Urothelium cell line (cell line): ENCODE data around the gene FIGN.

Experiments used
- DNase-seq: peaks from one replicate; pipeline ENCODE4 v3.0.0; 2011; ENCODE audit warnings: low spot score, mixed read lengths
- FAIRE-seq: peaks from 2 replicates; lab custom pipeline; 2011; peaks lifted over from hg19 to GRCh38; lab: Jason Lieb, UNC

FIGN gene

DNA sequence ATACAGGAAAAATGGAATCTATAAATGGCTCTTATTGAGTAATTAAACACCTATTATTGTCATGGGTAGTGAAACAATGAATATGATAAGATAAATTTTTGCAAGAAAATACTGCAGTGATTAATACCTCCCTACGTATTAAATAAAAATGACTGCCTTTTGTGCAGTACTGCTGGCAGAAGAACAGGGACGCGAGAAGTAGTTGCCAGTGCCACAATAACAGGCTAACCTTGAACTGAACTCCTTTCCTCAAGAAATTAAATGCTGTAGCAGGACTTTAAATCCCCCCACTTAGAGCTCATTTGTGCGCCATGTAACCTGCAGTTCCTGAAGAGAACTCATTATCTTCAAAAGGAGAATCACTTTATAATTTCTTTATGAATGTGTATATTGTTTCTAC is 24.6 kb downstream of the FIGN start:
- DNase-seq: no peak
- FAIRE-seq: no peak

DNA sequence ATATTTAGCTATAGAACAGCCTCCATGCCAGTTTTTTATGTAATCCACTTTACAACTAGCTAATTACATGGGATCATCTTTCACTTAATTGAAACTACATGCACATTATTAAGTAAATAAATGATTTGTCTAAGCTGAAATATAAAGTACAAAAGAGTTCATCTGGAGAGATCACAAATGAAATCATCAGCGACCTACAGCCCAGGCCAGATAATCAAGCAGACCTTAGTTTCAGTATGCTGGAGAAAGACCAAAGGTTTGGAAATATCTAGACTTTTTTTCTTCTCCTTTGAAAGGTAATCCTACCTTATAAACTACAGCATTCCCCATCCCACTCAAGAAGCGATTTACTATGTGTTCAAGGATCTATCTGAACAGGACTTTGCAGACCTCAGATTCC is 26.5 kb downstream of the FIGN start:
- FAIRE-seq: no peak
- no peak for DNase-seq

DNA sequence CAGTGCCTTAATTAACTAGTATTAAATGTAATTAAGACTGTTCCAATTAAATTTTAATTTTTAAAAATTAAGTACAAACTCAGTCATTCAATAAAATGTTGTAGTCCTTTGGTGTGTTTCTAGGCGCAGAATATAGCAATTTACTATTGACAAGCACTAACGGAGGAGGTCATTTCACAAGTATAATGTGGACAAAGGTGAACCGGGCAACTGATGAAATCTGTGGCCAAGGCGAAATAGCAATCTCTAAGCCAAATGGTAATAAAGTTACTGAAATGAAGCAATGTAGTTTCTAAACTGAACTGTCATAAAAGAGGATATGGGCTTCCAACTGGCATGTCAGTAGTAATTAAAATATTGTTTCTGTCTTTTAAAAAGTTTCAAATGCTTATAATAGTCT is 27.5 kb downstream of the FIGN start:
- no peak for FAIRE-seq
- DNase-seq: no peak

DNA sequence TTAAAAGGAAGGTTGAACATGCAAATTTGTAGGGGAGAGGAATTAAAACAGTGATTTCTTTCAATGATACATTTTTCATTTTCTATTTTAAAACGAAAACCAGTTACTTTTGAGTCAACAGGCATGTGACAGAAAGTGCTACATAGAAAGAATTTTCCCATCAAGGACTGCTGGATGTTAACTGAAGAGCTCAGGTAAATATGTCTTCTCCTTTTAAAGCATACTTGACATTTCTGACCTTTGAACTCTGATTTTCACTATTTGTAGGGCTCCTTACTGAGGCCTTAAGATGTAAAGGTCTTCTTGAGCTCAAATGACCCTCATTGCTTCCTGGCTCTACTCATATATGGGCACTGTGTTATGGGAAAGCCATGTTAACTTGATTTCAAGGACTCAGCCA is 32.4 kb downstream of the FIGN start:
- FAIRE-seq: no peak
- DNase-seq: no peak

DNA sequence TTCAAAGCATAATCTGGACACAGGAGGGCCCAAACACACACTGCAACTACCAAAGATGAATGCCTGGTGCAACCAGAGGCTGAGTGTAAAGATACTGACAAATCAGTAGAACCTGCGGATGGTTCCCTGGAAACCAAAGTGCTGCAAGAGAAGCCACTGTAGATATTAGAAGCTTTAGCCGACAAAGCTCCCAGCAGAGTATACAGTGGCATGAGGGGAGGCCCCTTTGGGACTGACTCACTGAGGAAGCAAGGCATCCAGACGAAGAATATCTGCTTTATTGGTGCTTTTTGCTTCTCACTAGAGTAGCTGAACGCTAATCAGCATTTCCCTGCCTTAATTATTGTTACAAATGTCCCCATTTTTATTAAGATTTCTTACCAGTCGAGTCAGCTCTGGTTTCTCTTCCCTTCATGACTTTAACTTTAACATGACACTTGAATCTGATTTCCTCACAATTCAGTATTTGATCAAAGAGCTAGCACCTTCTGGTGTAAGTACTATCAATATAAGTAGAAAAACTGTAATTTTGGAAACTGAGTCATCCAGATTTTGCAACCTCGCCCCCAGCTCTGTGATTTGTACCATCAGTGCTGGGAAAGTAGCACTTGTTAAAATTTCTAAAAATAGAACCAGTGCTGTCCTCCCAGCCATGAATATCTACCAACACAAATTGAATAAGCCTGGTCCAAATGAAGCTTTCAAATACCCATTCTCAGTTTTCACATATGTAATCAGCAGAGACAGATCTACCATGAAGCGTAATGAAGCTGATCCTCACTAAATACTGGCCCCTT is 34.2 kb downstream of the FIGN start:
- FAIRE-seq (no peak), DNase-seq (no peak)

DNA sequence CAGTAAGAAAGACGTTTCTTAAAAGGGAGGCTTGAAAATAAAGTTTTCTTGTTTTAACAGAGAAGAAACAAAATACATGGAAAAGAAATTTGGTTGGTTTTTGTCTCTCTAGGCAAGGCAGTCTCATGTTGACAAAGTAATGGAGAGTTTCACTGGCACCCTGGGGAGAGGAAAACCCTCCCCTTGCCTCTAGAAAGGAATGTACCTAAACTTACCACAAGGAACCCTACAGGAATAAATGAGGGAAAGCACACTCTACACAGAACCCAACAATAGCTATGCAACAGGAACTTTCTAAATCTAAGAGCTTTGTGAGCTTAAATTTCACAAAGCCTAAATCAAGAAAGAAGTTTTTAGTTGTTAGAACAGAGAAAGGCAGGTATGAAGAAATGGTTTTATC is 37.0 kb downstream of the FIGN start:
- FAIRE-seq (no peak), DNase-seq (no peak)

DNA sequence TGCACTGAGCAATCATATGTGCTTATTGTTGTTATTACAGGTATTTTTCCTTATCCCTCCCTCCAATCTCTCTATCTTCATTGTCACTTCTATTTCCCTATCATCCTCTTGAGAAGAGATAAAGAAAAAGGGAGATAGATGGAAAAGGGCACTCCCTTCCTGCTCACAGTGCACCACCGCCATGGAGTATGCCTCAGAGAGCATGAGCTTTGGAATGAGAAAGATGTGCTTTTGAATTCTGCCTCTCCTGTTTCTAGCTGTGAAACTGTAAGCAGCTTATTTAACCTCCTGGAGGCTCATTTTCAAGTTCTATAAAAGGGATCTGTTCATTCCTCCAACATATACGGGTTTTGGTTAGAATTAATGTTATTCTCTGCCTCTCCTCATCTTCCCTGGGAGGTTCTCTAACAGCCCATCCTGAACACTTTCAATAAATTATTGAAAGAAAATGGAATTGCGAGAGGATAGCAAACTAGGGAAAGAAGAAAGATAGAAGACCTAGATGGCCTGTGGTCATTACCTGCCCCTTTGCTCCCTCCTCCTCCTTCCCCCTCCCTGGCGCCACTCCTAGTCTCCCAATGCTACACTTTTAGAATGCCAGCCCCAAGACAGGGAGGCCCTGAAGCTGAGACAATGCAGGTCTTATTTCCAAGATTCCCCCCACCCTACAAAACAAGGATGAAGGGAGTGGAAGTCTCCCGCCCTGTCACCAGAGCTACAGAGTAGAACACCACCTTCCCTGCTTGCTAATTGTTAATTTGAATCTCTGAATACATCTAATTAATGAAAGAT is 37.8 kb downstream of the FIGN start:
- FAIRE-seq: no peak
- no peak for DNase-seq

DNA sequence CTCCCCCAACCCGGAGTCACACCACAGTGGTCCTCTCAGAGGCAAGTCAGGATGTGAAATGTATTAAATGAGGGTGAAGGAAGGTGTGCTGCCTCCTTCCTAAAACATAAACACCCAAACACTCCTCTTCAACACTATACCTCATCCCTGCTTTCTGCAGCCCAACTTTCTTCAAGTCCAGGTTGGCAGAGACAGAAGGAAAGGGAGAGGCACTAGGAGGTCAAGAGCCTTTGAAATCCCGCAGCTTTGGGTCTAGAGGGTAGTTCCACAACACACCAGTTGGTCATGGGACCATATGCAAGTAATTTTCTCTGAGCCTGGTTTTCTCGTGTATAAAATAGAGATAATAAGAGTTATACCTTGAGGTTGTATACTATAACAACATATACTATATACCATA is 38.4 kb downstream of the FIGN start:
- FAIRE-seq (no peak), DNase-seq (no peak)

DNA sequence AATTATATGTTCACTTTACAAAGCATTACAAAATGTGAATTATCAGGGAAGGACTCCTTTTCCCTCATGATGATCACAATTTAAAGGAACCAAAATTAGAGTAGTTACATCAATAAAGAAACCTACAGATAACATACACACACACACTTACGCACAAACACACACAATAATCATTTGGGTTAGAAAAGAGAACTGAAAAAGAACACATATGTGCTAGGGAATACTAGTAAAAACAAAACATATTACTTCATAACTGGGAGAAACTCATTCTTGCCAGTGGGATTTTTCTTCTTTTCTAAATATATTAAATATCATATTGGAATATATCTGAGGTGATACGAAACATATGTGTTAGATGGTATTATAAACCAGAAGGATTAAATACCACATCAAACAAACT is 42.3 kb downstream of the FIGN start:
- no peak for FAIRE-seq
- no peak for DNase-seq

DNA sequence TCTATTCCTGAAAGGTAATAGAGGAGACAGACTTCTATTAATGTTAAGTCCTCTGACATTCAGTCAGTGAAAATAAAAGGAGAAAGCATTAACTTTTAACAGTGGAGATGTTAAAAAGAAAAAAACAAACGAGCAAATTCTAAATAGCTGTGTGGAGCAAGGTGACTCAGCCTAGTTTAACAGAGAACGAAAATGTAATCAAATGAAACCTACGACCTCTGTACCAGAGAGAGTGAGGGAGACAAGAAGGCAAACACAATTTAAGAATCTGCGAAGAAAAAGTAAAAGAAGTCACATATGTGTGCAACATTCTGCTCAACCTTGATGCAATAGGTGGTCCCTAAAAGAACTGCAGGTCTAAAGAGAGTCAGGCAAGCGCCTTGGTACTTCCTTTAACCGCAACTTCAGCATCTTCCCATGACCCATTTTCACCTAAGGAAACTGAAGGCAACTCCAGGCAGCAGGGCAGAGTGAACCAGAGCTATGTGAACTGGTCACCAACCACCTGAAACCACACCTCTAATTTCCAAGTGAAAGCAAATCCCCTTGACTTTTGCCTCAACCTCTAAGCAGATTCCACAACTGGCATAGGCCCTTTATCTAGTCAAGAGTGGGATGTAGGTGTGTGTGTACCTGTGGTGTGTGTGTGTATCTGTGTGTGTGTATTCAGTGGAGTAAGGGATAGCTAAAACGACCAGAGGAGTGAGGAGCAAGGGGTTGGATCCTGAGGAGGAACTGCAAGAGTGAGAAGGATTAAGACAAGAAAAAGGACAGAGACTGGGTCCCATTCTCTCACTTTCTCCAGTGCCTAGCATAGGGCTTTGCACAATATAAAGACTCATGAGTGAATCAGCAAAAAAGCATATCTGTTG is 43.0 kb downstream of the FIGN start:
- no peak for FAIRE-seq
- no peak for DNase-seq

DNA sequence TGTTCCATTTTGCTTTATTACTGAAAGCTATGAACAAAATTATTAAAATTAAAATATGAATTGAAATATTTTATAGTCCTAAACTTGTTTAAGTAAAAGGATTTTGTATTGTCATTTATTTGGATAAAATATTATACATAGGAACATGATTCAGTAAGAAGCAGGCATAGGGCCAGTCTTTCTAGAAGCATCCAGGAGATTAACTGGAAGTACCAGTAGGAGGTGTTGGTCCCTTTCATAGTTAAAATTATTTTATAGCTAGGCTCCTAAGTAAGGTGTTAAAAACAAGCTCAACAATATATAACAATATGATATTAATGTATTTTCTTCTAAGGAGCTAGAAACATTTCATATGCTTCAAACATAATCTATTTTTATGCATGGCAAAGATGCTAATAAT is 43.7 kb downstream of the FIGN start:
- no peak for FAIRE-seq

DNA sequence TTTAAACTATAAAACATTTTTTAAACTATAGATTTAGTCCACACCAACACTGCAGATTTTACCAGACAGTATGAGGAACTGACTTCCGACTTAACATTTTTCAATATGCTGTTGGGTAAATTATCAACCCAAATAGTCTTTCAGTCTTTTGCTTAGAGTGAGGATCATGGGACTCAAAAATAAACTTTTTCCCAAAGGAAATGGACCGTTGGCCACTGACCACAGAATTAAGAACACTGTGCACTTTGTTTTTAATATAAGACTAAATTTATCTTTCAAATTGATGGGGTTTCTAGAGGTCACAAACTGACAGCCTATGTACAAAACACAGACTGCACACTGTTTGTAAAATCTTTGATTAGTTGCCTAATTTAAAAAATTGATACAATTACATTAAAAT is 44.9 kb downstream of the FIGN start:
- DNase-seq (no peak), FAIRE-seq (no peak)

More for the DNA sequence above, 43.7 kb downstream of the FIGN start:
- no peak for DNase-seq

DNA sequence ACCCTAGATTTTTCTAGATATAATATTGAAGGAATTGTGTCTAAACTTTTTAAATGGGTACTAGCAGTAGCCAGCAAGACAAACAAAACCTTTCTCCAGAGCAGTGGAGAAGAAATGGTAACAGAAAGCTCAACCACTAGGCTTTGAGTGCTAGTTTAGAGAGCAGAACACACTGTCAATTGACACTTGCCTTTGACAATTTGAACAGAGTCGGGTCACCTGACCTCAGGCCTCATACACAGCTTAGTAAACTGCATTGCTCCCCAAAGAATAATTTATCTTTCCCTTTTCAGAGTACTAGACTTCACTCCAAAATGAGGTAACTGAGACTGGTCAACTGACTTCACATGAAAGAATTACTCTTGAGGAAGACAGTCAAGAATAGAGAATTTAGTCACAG is 48.6 kb downstream of the FIGN start:
- DNase-seq (no peak), FAIRE-seq (no peak)

DNA sequence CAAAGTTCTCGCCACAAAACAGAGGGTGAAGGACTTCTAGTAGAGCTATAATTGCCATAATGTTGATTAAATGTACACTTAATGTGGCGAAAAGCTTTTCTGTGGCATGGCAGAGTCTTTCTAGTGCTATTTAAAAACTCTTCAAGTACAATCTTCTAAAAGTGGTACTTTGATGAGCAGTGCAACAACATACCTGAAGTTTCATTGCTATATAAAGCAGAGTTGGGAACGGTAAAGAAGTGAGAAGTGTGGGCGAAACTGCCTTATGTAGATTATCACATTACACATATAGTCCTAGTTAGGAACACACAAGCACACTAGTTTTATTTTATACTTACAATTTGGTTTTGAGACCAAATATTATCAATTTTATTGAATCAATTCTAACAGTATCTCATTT is 49.5 kb downstream of the FIGN start:
- no peak for FAIRE-seq
- no peak for DNase-seq

DNA sequence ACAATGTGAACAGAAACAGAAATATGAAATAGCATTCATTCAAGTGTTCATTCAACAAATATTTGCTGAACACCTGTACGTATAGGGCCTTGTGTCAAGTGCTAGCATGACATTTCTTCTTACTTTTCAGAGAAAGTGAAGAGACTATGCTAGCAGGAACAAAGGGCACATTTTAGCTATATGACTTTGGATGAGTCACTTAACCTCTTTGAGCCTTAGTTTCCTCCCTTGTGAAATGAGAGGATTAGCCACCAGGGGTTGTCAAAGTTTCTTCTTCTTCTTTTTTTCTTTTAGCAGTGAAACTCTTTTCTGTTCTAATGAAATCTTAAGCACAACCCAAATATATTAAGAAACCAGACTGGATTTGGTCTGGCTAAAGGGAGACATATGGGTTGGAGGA is 53.1 kb downstream of the FIGN start:
- peak; percentile 22 for DNase-seq
- no peak for FAIRE-seq

DNA sequence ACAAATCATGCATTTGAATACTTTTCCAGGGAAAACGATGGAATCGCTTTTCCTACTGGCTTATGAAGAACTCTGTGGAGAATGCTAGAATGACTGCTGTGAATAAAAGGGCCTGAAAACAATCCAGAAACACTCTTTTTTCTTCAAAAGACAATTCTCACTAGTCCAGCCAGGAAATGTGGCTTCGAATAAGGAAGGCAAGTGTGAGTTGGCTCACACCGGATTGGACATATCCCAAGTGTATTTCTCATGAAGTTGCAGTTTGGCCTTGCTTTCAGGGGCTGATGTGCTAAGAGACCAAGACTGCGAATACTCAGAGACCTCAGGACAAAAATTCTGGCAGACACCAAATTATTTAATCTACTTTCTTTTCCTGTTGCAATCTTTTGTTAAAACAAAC is 54.1 kb downstream of the FIGN start:
- DNase-seq (no peak), FAIRE-seq (no peak)

DNA sequence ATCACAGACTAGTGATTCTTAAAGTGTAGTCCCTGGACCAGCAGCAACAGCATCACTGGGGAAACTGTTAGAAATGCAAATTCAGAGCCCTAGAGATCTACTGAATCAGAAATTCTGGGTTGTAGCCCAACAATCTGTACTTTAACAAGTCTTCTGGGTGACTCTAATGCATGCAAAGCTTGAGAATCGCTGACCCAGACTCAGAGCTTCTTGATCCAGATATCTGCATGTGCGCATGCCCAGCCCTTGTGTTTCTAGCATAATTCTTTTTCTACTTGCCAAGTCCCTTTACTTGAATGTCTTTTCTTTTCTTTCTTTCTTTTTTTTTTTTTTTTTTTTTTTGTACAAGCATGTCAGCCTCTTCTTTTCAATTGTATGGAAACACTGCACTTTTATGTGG is 60.4 kb downstream of the FIGN start:
- no peak for FAIRE-seq
- DNase-seq: no peak

DNA sequence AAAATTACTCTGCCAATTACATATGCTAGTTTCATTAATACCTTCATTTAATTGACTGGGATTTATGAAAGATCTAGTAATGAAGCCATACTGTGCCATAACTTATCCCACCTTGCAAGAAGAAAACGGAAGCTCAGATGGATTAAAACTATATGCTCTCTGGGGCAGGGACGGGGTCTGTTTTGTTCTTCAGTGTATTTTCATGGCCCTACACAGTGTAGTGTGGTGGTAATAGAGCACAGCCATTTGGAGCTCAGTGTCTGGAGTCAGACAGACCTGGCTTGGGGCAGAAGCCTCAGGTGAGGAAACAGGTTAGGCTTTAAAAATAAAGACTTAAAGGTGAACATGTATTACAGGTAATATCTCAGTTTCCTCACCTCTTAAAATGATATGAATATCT is 62.3 kb downstream of the FIGN start:
- no peak for FAIRE-seq

DNA sequence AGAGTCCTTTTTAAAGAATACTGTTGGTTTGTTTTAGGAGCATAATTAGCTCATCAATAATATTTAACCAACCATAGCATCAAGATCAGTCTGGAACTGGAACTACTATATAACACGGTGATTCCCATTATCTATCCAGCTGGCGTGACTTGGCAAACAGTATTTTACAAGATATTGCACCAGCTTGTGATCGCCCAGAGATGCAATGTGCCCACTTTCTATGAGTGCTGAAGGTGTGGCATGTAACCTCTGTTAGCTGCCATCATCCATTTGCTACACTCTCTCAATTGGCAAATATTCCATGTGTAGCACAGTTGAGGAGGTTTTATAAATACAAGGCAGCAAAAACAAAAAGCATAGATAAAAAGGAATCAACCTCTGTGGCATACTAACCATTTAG is 64.9 kb downstream of the FIGN start:
- DNase-seq (no peak), FAIRE-seq (no peak)

More for the DNA sequence above, 62.3 kb downstream of the FIGN start:
- DNase-seq: no peak

DNA sequence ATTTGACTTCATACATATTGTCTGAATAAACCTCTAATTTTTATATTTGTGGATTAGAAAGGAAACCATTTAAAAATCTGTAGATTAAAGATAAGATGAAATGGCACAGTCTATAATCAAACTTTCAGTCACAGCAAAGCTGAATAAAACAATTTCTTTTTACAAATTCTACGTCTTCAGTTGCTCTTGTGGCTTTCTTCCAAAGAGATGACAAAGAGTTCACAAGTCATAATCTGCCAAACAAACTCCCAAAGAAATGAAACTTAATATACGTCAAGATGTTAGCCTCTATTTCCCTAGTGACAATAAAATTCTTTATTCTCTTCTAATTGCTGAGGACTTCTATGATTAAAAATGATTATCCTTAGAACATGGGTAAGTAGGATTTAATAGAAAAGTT is 66.3 kb downstream of the FIGN start:
- FAIRE-seq (no peak), DNase-seq (no peak)

DNA sequence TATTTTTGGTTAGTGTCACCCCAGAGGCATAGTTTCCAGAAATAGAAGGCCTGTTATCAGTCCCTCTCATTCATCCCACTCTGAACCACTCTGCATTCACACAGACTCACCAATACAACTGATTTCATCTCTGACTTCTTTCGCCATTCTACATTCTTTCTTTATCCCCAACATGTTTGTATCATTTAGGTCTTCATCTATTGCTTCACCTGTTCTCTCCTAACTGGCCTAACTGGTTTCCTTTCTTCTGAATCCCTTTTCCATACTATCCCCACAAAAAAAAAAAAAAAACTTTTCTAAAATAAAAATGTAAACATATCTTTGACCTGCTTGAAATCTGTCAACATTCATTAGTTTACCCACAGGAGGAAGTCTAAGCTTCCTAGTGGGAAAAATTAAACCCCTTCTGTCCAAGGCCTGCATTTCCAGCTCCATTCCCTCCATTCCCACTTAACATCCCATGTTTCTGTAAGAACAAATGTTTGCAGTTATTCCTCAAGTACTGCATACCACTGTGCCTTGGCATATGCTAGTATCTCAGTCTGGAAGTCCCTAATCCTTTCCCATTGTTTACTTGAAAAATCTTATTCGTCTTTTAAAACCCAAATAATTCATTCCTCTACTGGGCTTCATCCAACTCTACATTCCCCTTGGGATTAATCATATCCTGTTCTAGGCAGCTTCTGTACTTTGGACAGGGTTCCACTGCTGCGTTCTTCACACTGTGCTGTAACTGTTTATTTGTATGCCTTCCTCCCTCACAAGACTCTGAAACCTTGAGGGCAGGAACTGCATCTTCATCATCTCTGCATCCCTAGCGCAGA is 68.5 kb downstream of the FIGN start:
- DNase-seq (peak; percentile 69), FAIRE-seq (no peak)
